GM21576 (cell line): ENCODE results near the gene CARD9.
"Not testable (repeated sequence)": the region's sequence is repeated elsewhere in the genome, so short reads cannot be mapped to it uniquely, and the experiment has no call there.

Experiments used
- ATAC-seq: cut with Tn5 transposase; IDR thresholded peaks from one replicate; pipeline ENCODE4 v1.9.1; 2021; ENCODE audit warnings: mild to moderate bottlenecking, moderate library complexity; ENCODE audit not compliant: unreplicated experiment

CARD9 gene

DNA sequence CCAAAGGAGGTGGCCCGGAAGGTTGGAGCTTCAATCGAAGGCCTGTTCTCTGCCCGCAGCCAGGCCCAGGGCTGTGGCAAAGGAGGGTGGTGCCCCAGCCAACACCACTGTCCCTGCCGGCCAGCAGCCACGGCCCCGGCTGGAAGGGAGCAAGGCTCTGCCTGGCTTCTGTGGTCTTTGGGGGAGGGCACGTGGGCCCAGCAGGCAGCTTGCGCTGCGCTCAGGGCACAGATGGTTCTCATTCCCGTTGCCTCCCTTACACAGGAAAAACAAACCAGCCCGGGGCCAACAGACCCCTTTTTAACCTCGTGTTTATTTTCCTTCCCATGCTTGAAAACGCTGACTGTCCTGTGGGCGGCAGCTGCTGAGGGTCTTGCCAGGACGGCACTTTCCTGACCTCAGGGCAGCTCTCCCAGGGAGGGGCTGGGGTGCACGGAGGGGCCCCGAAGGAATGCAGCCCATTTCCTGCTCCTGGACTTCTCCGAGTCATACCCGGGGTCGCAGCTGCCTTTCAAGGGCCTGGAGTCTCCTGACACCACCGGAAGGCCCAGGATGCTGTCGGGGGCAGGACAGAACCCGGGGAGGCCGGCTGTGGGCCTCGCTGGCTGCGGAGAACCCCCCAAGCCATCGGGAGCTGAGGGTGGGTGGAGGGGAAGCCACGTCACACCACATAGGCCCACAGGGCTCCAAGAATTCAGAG is 47.3 kb downstream of the CARD9 start:
- no peak for ATAC-seq

- no peak for ATAC-seq
Observed at GRCh38 chr9:136325358-136325757, 48.1 kb downstream of the CARD9 start.

- no peak for ATAC-seq
Observed at GRCh38 chr9:136324501-136325300, 48.8 kb downstream of the CARD9 start.

GRCh38 chr9:136323371-136323789 is 50.1 kb downstream of the CARD9 start:
- ATAC-seq = no peak

- no peak for ATAC-seq
Observed at GRCh38 chr9:136322756-136323330, 50.6 kb downstream of the CARD9 start.

GRCh38 chr9:136321561-136321960 is 51.9 kb downstream of the CARD9 start:
- ATAC-seq = no peak

DNA sequence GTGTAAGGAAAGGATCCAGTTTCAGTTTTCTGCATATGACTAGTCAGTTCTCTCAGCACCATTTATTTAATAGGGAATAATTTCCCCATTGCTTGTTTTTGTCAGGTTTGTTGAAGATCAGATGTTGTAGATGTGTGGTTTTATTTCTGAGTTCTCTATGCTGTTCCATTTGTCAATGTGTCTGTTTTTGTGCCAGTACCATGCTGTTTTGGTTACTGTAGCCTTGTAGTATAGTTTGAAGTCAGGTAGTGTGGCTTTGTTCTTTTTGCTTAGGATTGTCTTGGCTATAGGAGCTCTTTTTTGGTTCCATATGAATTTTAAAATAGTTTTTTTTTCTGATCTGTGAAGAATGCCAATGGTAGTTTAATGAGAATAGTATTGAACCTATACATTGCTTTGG is 52.5 kb downstream of the CARD9 start:
- not testable (repeated sequence) for ATAC-seq

DNA sequence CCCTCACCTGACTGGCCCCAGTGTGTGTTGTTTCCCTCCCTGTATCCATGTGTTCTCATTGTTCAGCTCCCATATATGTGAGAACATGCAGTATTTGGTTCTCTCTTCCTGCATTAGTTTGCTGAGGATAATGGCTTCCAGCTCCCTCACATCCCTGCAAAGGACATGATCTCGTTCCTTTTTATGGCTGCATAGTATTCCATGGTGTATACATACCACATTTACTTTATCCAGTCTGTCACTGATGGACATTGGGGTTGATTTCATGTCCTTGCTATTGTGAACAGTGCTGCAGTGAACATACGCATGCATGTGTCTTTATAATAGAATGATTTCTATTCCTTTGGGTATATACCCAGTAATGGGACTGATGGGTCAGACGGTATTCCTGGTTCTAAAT is 53.5 kb downstream of the CARD9 start:
- not testable (repeated sequence) for ATAC-seq

DNA sequence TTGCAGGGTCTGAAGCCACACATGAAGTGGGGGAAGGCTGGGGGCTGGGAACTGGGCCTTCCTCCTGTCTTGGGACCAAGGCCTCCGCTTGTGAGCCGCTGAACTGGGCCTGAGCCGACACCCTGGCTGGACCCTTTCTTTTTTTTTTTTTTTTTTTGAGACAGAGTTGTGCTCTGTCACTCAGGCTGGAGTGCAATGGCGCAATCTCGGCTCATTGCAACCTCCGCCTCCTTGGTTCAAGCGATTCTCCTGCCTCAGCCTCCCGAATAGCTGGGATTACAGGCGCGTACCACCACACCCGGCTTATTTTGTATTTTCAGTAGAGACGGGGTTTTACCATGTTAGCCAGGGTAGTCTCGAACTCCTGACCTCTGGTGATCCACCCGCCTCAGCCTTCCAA is 54.2 kb downstream of the CARD9 start:
- ATAC-seq = not testable (repeated sequence)

DNA sequence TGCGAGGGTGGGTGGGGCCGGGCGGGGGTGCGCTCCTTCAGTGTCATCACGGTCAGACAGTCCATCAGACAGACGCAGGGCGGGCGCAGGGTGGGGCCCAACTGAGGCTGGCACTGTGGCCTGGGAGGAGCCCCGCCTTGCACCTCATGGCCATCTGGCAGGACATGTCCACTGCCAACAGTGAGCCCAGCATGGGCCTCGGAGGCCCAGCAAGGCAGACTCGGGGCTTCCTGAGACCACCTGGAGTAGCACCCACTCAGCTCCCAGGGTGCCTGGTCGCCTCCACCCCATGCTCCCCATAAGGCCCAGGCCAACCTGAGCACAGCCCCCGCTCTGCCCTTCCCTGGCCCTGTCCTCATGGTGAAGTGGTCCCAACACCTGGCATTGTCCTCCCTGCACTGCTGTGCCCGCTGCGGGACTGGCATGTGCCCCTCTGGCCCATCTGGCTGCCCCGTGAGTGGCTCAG is 54.7 kb downstream of the CARD9 start:
- ATAC-seq = no peak

- no peak for ATAC-seq
Observed at GRCh38 chr9:136318111-136318775, 55.2 kb downstream of the CARD9 start.

GRCh38 chr9:136317695-136318094 is 55.8 kb downstream of the CARD9 start:
- no peak for ATAC-seq

DNA sequence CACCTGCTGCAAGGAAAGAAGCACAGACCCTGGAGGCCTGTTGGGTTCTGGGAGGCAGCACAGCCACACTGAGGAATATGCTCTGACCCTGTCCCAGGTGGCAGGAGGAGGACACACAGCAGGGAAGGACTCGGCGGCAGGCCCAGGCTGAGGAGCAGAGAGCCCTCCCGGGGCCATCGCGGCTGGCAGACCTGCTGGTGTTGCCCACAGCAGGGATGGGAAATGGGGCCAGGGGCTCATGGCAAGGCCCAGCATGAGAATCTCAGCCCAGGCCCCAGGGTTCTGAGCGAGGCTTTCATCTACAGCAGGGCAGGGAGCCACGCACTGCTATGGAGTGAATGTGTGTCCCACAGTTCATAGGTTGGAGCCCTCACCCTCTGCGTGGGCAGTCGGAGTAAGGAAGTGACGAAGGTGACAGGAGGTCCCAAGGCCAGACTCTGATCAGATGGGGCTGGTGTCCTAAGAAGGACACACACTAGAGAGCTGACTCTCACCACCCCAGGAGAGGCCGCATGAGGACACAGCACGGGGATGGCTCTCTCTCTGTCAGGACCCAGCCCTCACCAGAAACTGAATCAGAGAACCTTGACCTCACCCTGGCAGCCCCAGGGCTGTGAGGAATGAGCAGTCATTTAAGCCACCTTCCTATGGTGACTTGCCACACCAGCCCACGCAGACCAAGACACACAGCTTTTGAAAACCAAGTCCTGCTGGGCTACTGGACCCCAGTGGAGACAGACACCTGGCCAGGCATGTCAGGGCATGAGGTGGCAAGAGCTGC is 56.4 kb downstream of the CARD9 start:
- ATAC-seq = no peak

DNA sequence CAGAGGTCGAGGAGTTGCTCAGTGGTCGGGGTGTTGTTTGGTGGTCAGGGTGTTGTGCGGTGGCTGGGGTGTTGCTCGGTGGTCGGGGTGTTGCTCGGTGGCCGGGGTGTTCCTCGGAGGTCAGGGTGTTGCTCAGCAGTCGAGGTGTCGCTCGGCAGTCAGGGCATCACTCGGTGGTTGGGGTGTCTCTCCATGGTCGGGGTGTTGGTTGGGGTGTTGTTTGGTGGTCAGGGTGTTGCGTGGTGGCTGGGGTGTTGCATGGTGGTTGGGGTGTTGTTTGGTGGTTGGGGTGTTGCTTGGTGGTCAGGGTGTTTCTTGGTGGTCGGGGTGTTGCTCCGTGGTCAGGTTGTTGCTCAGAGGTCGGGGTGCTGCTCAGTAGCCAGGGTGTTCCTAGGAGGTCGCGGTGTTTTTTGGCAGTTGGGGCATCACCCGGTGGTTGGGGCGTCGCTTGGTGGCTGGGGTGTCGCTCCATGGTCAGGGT is 57.2 kb downstream of the CARD9 start:
- no peak for ATAC-seq

GRCh38 chr9:136314944-136315343 is 58.5 kb downstream of the CARD9 start:
- ATAC-seq = no peak

DNA sequence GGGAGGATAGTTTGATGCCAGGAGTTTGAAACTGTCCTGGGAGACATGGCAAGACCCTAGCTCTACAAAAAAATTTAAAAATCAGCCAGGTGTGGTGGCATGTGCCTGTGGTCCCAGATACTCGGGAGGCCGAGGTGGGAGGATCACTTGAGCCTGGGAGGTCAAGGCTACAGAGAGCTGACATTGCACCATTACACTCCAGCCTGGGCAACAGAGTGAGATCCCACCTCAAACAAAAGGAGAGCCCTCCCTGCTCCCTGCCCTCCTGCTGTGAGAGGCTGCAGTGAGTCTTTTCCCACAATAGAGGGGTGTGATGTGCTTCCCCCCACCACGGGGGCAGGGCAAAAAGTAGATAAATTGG is 59.4 kb downstream of the CARD9 start:
- ATAC-seq = no peak
